CD14-positive monocyte (primary cell): ENCODE measurements around the gene FNDC10. TPM values are rescaled to one million over a fixed set of nuclear protein-coding genes. Genes with fewer than 3 reads are reported as not detected.

Source experiments
- DNase-seq, 3 donors: peaks; one replicate each; pipeline ENCODE4 v3.0.0-alpha.2; 2011 to 2022
- H2AFZ ChIP-seq: 2 replicates; pipeline ENCODE4 v1.6.0; 2012; ENCODE audit warnings: mild to moderate bottlenecking, low read depth, low read length, inconsistent platforms; ENCODE audit not compliant: insufficient read depth, poor library complexity, severe bottlenecking
- H3K27ac ChIP-seq, 2 donors: 1 replicate in 1 of 2; 2 replicates in 1 of 2; pipeline ENCODE4 v1.5.1; 2012 to 2013; ENCODE audit warnings: low read length in 2 of 2, control low read depth in 1 of 2, inconsistent platforms in 1 of 2, low read depth in 1 of 2, mild to moderate bottlenecking in 1 of 2
- H3K27me3 ChIP-seq, 2 donors: one replicate each; pipeline versions ENCODE4 v1.6.0 to v1.6.1; 2011 to 2013; ENCODE audit warnings: low read length in 2 of 2; ENCODE audit not compliant: control insufficient read depth in 2 of 2, insufficient read depth in 2 of 2
- H3K36me3 ChIP-seq, 2 donors: replicated peaks in 1 of 2; 1 replicate in 1 of 2; 2 replicates in 1 of 2; pipeline versions ENCODE4 v1.5.1 to v1.6.1; 2012 to 2013; ENCODE audit warnings: low read length in 2 of 2, control low read depth in 1 of 2, inconsistent platforms in 1 of 2, mild to moderate bottlenecking in 1 of 2; ENCODE audit not compliant: insufficient read depth in 2 of 2, control insufficient read depth in 1 of 2
- H3K4me1 ChIP-seq, 2 donors: 1 replicate in 1 of 2; 2 replicates in 1 of 2; pipeline versions ENCODE4 v1.5.1 to v1.6.1; 2012 to 2013; ENCODE audit warnings: low read length in 2 of 2, control low read depth in 1 of 2, inconsistent platforms in 1 of 2, mild to moderate bottlenecking in 1 of 2, moderate library complexity in 1 of 2; ENCODE audit not compliant: insufficient read depth in 2 of 2, control insufficient read depth in 1 of 2
- H3K4me2 ChIP-seq: replicated peaks from 2 replicates; pipeline ENCODE3; 2012; ENCODE audit warnings: low read length, moderate library complexity, mild to moderate bottlenecking; ENCODE audit not compliant: poor library complexity, severe bottlenecking; ENCODE audit errors: extremely low read depth
- H3K4me3 ChIP-seq, 3 experiments: fragments of 200-600 bp in 1 of 3; sonication (generic) in 1 of 3; replicated peaks in 1 of 3; 1 replicate in 2 of 3; 2 replicates in 1 of 3; pipeline ENCODE4 v1.5.1; 2011 to 2013; ENCODE audit warnings: low read length in 3 of 3, mild to moderate bottlenecking in 3 of 3, control low read depth in 2 of 3, low read depth in 2 of 3, inconsistent platforms in 1 of 3, moderate library complexity in 1 of 3
- H3K79me2 ChIP-seq: 2 replicates; pipeline ENCODE4 v1.6.0; 2012; ENCODE audit warnings: mild to moderate bottlenecking, control low read depth, inconsistent platforms, low read length, moderate library complexity; ENCODE audit not compliant: insufficient read depth
- H3K9ac ChIP-seq: 2 replicates; pipeline ENCODE4 v1.6.0; 2017; ENCODE audit warnings: low read length, mild to moderate bottlenecking; ENCODE audit not compliant: insufficient read depth, poor library complexity, severe bottlenecking
- H3K9me3 ChIP-seq, 2 donors: replicated peaks in 1 of 2; 1 replicate in 1 of 2; 2 replicates in 1 of 2; pipeline versions ENCODE4 v1.5.1 to v1.6.1; 2012 to 2013; ENCODE audit warnings: low read length in 2 of 2, control low read depth in 1 of 2; ENCODE audit not compliant: control insufficient read depth in 1 of 2, insufficient read depth in 1 of 2
- H4K20me1 ChIP-seq: 2 replicates; pipeline ENCODE4 v1.6.0; 2012; ENCODE audit warnings: mild to moderate bottlenecking, low read length, control low read depth, moderate library complexity; ENCODE audit not compliant: insufficient read depth
- H3K27ac Mint-ChIP-seq, 7 donors: one replicate each; pipeline ENCODE4 v1.8.0; 2020; ENCODE audit warnings: mild to moderate bottlenecking in 7 of 7, mixed read lengths in 7 of 7, moderate library complexity in 6 of 7, inconsistent platforms in 2 of 7
- H3K27me3 Mint-ChIP-seq, 3 donors: one replicate each; pipeline ENCODE4 v1.8.0; 2021 to 2022; ENCODE audit warnings: low read depth in 3 of 3, mild to moderate bottlenecking in 3 of 3, mixed read lengths in 3 of 3, moderate library complexity in 3 of 3, inconsistent platforms in 1 of 3
- H3K36me3 Mint-ChIP-seq, 2 donors: one replicate each; pipeline ENCODE4 v1.8.0; 2020; ENCODE audit warnings: mixed read lengths in 2 of 2, inconsistent platforms in 1 of 2, mild to moderate bottlenecking in 1 of 2
- H3K4me1 Mint-ChIP-seq: one replicate; pipeline ENCODE4 v1.8.0; 2020; ENCODE audit warnings: mild to moderate bottlenecking, mixed read lengths
- H3K4me3 Mint-ChIP-seq, 2 donors: one replicate each; pipeline ENCODE4 v1.8.0; 2020; ENCODE audit warnings: mild to moderate bottlenecking in 2 of 2, mixed read lengths in 2 of 2, moderate library complexity in 1 of 2
- H3K9me3 Mint-ChIP-seq, 7 donors: one replicate each; pipeline ENCODE4 v1.8.0; 2020 to 2022; ENCODE audit warnings: mixed read lengths in 7 of 7, mild to moderate bottlenecking in 6 of 7, moderate library complexity in 6 of 7, inconsistent platforms in 2 of 7
- CTCF ChIP-seq: fragments of 200-600 bp; IDR thresholded peaks from one replicate; pipeline ENCODE4 v1.8.0; 2022; ENCODE audit warnings: antibody characterized with exemption, mild to moderate bottlenecking
- WGBS: methylation state at CpG from one replicate; pipeline ENCODE4 v1.1.5; 2013; ENCODE audit warnings: missing lambda C conversion rate; ENCODE audit not compliant: insufficient coverage; 5-methylcytosine and 5-hydroxymethylcytosine counted together
- intact Hi-C, 2 donors: fragments of 100-400 bp; cut with micrococcal nuclease; formaldehyde crosslinking; loops; one replicate each; pipeline versions ENCODE4 v1.15.0 to v1.15.1; 2023
- polyA plus RNA-seq, 3 donors: library from polyadenylated mRNA; depleted of rRNA in 1 of 3; unstranded in 2 of 3; stranded (reverse) in 1 of 3; fragments of 300-500 nt in 2 of 3; fragments of >200 nt in 1 of 3; fragmentation: Illumina TruSeq in 2 of 3; gene quantifications; 1 replicate in 2 of 3; 2 replicates in 1 of 3; pipeline ENCODE4 v1.2.3, GENCODE V29; 2012 to 2021

FNDC10 gene
- polyA plus RNA-seq, 3 donors = 0.46 to 3.4 (median 1.5) TPM

GRCh38 chr1:1567891-1568291, 32.0 kb downstream of the FNDC10 start:
- H3K4me1 ChIP-seq = peaks cover 2 to 5% of the 10 kb centered on the region in 2 donors
- H3K27ac Mint-ChIP-seq = peak overlapping the region in 1 of 7 donors; percentile 74
- H3K4me1 Mint-ChIP-seq = peaks cover 21% of the 10 kb centered on the region

DNA sequence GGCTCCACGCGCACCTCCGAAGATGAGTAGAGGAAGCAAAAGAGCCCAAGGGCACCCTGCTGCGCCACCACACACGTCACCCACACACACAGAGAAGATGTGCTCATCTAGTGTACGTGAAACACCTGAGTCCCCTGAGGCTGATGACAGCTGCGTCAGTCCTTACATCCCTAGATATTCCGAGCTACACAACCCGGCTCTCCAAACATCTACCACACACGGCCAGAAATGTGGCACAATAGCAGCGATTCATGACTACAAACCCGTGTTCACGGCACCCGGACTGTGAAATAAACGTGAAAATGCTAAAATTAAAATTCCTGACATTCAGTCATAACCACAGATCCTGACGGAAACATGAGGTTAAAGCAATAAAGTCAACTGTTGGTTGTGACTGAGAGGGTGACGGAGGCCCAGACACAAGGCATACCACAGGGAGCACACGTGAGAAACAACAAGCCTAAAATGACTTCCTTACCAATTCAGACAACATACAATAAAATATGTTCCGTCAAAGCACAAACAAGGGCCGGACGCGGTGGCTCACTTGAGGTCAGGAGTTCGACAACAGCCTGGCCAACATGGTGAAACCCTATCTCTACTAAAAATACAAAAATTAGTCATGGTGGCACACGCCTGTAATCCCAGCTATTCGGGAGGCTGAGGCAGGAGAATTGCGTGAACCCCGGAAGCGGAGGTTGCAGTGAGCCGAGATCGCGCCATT, 32.6 kb downstream of the FNDC10 start:
- TF ChIP-seq CTCF = no peak
- peak overlapping the region in 2 of 7 donors; percentile 33 to 74 for H3K27ac Mint-ChIP-seq
- H3K4me1 Mint-ChIP-seq = peaks cover 18% of the 10 kb centered on the region
- Histone ChIP-seq H3K79me2 (peaks cover 99% of the 10 kb centered on the region), H3K27ac (peak overlapping the region in 1 of 2 donors; percentile 36), H3K9ac (no peak overlapping the region), H3K27me3 (no peaks in the 10 kb centered on the region), H4K20me1 (peaks cover 97% of the 10 kb centered on the region), H3K36me3 (peaks cover 51 to 76% of the 10 kb centered on the region in 2 donors), H3K9me3 (no peaks in the 10 kb centered on the region), H3K4me3 (no peak overlapping the region), H3K4me2 (no peak overlapping the region), H3K4me1 (no peaks in the 10 kb centered on the region), H2AFZ (no peak overlapping the region)
- 95% methylated on average over 13 of the region's 31 CpGs for WGBS
- intact Hi-C loops = no loop called here
- H3K27me3 Mint-ChIP-seq = peaks cover 0 to 3% (median 1%) of the 10 kb centered on the region in 3 donors
- no peak for DNase-seq
- H3K36me3 Mint-ChIP-seq = peaks cover 50 to 76% of the 10 kb centered on the region in 2 donors
- no peaks in the 10 kb centered on the region for H3K9me3 Mint-ChIP-seq
- no peak overlapping the region for H3K4me3 Mint-ChIP-seq

More at GRCh38 chr1:1567891-1568291, 32.0 kb downstream of the FNDC10 start:
- Histone ChIP-seq H3K27me3 (no peaks in the 10 kb centered on the region), H2AFZ (no peak overlapping the region), H4K20me1 (peaks cover 96% of the 10 kb centered on the region), H3K9me3 (no peaks in the 10 kb centered on the region), H3K79me2 (peaks cover 99% of the 10 kb centered on the region), H3K4me3 (no peak overlapping the region), H3K4me2 (no peak overlapping the region), H3K36me3 (peaks cover 47 to 71% of the 10 kb centered on the region in 2 donors), H3K27ac (peak overlapping the region in 1 of 2 donors; percentile 7), H3K9ac (no peak overlapping the region)
- TF ChIP-seq CTCF = no peak
- intact Hi-C loops = no loop called here
- peaks cover 45 to 76% of the 10 kb centered on the region in 2 donors for H3K36me3 Mint-ChIP-seq
- 83% methylated on average over 8 of the region's 10 CpGs for WGBS
- DNase-seq = no peak
- H3K27me3 Mint-ChIP-seq = peaks cover 0 to 3% (median 1%) of the 10 kb centered on the region in 3 donors
- H3K9me3 Mint-ChIP-seq = no peaks in the 10 kb centered on the region
- no peak overlapping the region for H3K4me3 Mint-ChIP-seq
